Measurements from ENCODE around the gene COL12A1.

Gene COL12A1

DNA sequence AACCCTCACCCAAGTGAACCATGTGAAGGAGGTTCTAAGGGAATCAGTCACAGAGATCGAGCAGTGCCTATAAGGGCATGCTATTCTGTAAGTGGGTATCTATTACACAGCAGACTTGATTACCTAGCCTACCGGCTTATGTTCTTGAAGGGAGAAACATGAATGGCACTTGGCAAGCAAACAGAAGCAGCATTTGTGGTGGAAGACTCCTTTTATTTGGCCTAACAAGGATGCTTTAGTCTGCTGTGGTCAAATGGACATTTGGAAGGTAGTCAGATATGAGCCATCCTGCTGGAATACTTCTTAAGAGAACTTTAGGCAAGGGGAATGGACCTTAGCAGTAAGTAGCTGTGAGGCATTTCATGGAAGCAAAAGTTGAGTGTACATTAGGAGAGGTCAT, 126.3 kb downstream of the COL12A1 start:
- Histone ChIP-seq H3K36me3 (ENCODE audit: insufficient read depth, low read length) (no peaks in the 10 kb centered on the region), H3K9ac (ENCODE audit: low read depth, low read length) (no peak overlapping the region), H3K4me1 (ENCODE audit: insufficient read depth, low read length) (no peaks in the 10 kb centered on the region), H3K9me3 (ENCODE audit: control insufficient read depth, insufficient read depth, low read length) (no peaks in the 10 kb centered on the region)

- no peaks in the 10 kb centered on the region for H3K4me1 ChIP-seq (ENCODE audit: insufficient read depth, low read length)
- H3K9ac ChIP-seq (ENCODE audit: low read depth, low read length) = no peak overlapping the region
- H3K9me3 ChIP-seq (ENCODE audit: control insufficient read depth, insufficient read depth, low read length) = no peaks in the 10 kb centered on the region
- H3K36me3 ChIP-seq (ENCODE audit: insufficient read depth, low read length) = no peaks in the 10 kb centered on the region
Measured at GRCh38 chr6:75077701-75078100, 128.2 kb downstream of the COL12A1 start.

GRCh38 chr6:75076009-75076408, 129.8 kb downstream of the COL12A1 start:
- H3K36me3 ChIP-seq (ENCODE audit: insufficient read depth, low read length) = no peaks in the 10 kb centered on the region
- no peak overlapping the region for H3K9ac ChIP-seq (ENCODE audit: low read depth, low read length)
- H3K9me3 ChIP-seq (ENCODE audit: control insufficient read depth, insufficient read depth, low read length) = no peaks in the 10 kb centered on the region
- no peaks in the 10 kb centered on the region for H3K4me1 ChIP-seq (ENCODE audit: insufficient read depth, low read length)

GRCh38 chr6:75070244-75070643, 135.6 kb downstream of the COL12A1 start:
- H3K9me3 ChIP-seq (ENCODE audit: control insufficient read depth, insufficient read depth, low read length) = no peaks in the 10 kb centered on the region
- H3K4me1 ChIP-seq (ENCODE audit: insufficient read depth, low read length) = no peaks in the 10 kb centered on the region
- H3K36me3 ChIP-seq (ENCODE audit: insufficient read depth, low read length) = no peaks in the 10 kb centered on the region
- H3K9ac ChIP-seq (ENCODE audit: low read depth, low read length) = no peak overlapping the region

DNA sequence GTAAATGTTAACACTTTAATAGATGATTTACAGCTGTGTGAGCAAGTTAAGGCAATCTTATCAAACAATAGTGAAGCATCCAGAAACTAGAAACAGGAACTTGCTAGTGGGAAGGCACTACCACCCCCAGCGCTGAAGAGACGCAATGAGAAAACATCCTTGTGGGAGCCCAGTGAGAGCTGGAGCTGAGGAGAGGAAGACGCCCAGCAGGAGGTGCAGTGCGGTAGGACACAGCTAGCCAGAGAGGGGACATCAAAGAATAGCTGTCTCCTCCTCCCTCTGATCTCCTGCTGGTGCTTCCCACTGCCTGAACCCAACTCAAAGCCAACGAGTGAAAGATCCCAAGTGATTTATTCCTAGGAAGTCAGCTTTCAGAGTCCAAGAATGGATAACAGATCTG, 140.3 kb downstream of the COL12A1 start:
- Histone ChIP-seq H3K9ac (ENCODE audit: low read depth, low read length) (no peak overlapping the region), H3K9me3 (ENCODE audit: control insufficient read depth, insufficient read depth, low read length) (no peaks in the 10 kb centered on the region), H3K36me3 (ENCODE audit: insufficient read depth, low read length) (no peaks in the 10 kb centered on the region), H3K4me1 (ENCODE audit: insufficient read depth, low read length) (no peaks in the 10 kb centered on the region)

DNA sequence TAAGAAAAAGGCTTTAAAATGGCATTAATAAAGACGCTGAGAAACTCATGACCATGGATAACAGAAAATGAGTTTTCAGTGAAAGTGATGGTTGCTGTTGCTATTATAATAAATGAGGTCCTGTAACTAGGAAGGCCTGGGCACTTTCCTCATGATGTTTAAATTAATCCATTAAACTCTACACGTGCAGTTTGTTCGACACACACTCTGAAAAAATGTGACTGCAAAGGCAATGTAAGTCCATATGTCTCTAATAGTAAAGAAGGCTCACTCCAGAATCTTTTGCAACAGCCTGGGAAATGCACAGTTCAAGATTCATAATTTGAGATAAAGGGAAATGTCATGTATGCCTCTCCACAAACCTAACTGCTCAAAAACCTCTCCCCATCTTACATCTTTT, 153.4 kb downstream of the COL12A1 start:
- H3K9me3 ChIP-seq (ENCODE audit: control insufficient read depth, insufficient read depth, low read length) = no peaks in the 10 kb centered on the region
- no peaks in the 10 kb centered on the region for H3K4me1 ChIP-seq (ENCODE audit: insufficient read depth, low read length)
- no peak overlapping the region for H3K9ac ChIP-seq (ENCODE audit: low read depth, low read length)
- no peaks in the 10 kb centered on the region for H3K36me3 ChIP-seq (ENCODE audit: insufficient read depth, low read length)

- no peaks in the 10 kb centered on the region for H3K36me3 ChIP-seq (ENCODE audit: insufficient read depth, low read length)
- no peak overlapping the region for H3K9ac ChIP-seq (ENCODE audit: low read depth, low read length)
- H3K4me1 ChIP-seq (ENCODE audit: insufficient read depth, low read length) = no peaks in the 10 kb centered on the region
- no peaks in the 10 kb centered on the region; the same call in 1 of the 2 replicates for H3K9me3 ChIP-seq (ENCODE audit: control insufficient read depth, insufficient read depth, low read length)
Measured at GRCh38 chr6:75049308-75049707, 156.5 kb downstream of the COL12A1 start.

DNA sequence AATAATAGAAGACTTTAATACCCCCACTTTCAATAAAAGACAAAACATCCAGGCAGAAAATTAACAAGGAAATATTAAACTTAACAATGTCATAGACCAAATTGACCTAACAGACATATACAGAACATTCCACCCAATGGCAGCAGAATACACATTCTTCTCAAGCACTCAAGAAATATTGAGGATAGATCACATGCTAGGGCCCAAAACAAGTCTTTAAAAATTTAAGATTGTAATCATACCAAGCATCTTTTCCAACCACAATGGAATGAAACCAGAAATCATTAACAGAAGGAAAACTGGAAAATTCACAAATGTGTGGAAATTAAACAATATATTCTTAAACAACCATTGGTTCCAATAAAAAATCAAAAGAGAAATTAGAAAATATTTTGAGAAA, 161.0 kb downstream of the COL12A1 start:
- Histone ChIP-seq H3K9me3 (ENCODE audit: control insufficient read depth, insufficient read depth, low read length) (no peaks in the 10 kb centered on the region; the same call in 1 of the 2 replicates), H3K4me1 (ENCODE audit: insufficient read depth, low read length) (no peaks in the 10 kb centered on the region), H3K9ac (ENCODE audit: low read depth, low read length) (no peak overlapping the region), H3K36me3 (ENCODE audit: insufficient read depth, low read length) (no peaks in the 10 kb centered on the region)

GRCh38 chr6:75041381-75041780, 164.5 kb downstream of the COL12A1 start:
- Histone ChIP-seq H3K9me3 (ENCODE audit: control insufficient read depth, insufficient read depth, low read length) (no peaks in the 10 kb centered on the region; the same call in 1 of the 2 replicates), H3K36me3 (ENCODE audit: insufficient read depth, low read length) (no peaks in the 10 kb centered on the region), H3K4me1 (ENCODE audit: insufficient read depth, low read length) (no peaks in the 10 kb centered on the region), H3K9ac (ENCODE audit: low read depth, low read length) (no peak overlapping the region)

Data from ES-I3 (cell line).